Measurements from ENCODE around the gene GALT. TPM values are rescaled to one million over a fixed set of nuclear protein-coding genes. Genes with fewer than 3 reads are reported as not detected.
A peak's percentile ranks its signal among the peaks of the same experiment; 100 is the strongest.

Gene GALT
- total RNA-seq, 4 donors from 2014 or later: 111 to 310 (median 185) TPM

- H3K9me3 ChIP-seq: no peaks in the 10 kb centered on the region
- H3K4me1 ChIP-seq: peaks cover 0 to 40% (median 6%) of the 10 kb centered on the region in 4 donors
- no peak overlapping the region for H3K4me3 ChIP-seq
- no peak overlapping the region for H3K27ac ChIP-seq
- DNase-seq: no peak
- peaks cover 0 to 5% (median 0%) of the 10 kb centered on the region in 3 donors for H3K36me3 ChIP-seq
- no peak for TF ChIP-seq CTCF (IDR thresholded peaks at IDR 0.05)
- no peak for TF ChIP-seq POLR2A (IDR thresholded peaks at IDR 0.05)
- no peaks in the 10 kb centered on the region for H3K27me3 ChIP-seq
These were observed 8.9 kb downstream of the GALT start for GRCh38 chr9:34655394-34655793.

GRCh38 chr9:34656992-34657391 is 10.5 kb downstream of the GALT start:
- Histone ChIP-seq H3K27me3 (no peaks in the 10 kb centered on the region), H3K27ac (no peak overlapping the region), H3K4me3 (no peak overlapping the region), H3K4me1 (peaks cover 0 to 32% (median 6%) of the 10 kb centered on the region in 4 donors), H3K36me3 (no peaks in the 10 kb centered on the region), H3K9me3 (no peaks in the 10 kb centered on the region)
- TF ChIP-seq CTCF (IDR thresholded peaks at IDR 0.05) (no peak), POLR2A (IDR thresholded peaks at IDR 0.05) (no peak)
- no peak for DNase-seq

- TF ChIP-seq POLR2A (IDR thresholded peaks at IDR 0.05): no peak
- no peak for TF ChIP-seq CTCF (IDR thresholded peaks at IDR 0.05)
- no peak for DNase-seq
- H3K9me3 ChIP-seq: no peaks in the 10 kb centered on the region
- no peak overlapping the region for H3K4me3 ChIP-seq
- H3K27ac ChIP-seq: no peak overlapping the region
- H3K36me3 ChIP-seq: no peaks in the 10 kb centered on the region
- no peaks in the 10 kb centered on the region for H3K27me3 ChIP-seq
- H3K4me1 ChIP-seq: peaks cover 0 to 18% (median 0%) of the 10 kb centered on the region in 4 donors
These were observed 12.0 kb downstream of the GALT start for GRCh38 chr9:34658461-34658860.

GRCh38 chr9:34659592-34660253 is 13.2 kb downstream of the GALT start:
- H3K36me3 ChIP-seq: no peaks in the 10 kb centered on the region
- H3K27me3 ChIP-seq: no peaks in the 10 kb centered on the region
- no peak for DNase-seq
- no peak for TF ChIP-seq CTCF (IDR thresholded peaks at IDR 0.05)
- no peak for TF ChIP-seq POLR2A (IDR thresholded peaks at IDR 0.05)
- peaks cover 0 to 11% (median 4%) of the 10 kb centered on the region in 4 donors for H3K4me1 ChIP-seq
- H3K4me3 ChIP-seq: no peak overlapping the region
- no peaks in the 10 kb centered on the region for H3K9me3 ChIP-seq
- H3K27ac ChIP-seq: peak overlapping the region in 1 of 4 donors; percentile 10

- TF ChIP-seq CTCF (IDR thresholded peaks at IDR 0.05) (no peak), POLR2A (IDR thresholded peaks at IDR 0.05) (no peak)
- Histone ChIP-seq H3K4me3 (no peak within 1 kb of the TSS), H3K4me1 (peaks cover 0 to 7% (median 6%) of the 10 kb centered on the region in 4 donors), H3K36me3 (no peaks in the 10 kb centered on the region), H3K27ac (peak within 1 kb of the TSS in 1 of 4 donors; percentile 1), H3K9me3 (no peaks in the 10 kb centered on the region), H3K27me3 (no peaks in the 10 kb centered on the region)
- no peak for DNase-seq
These were observed 16.2 kb downstream of the GALT start, which contains the start of gene CCL27 for GRCh38 chr9:34662526-34663302. Gene CCL27 (minus strand): TSS chr9:34662657. CDS start chr9:34662633, 24 bp downstream.
